Kidney (tissue), 14 donors: ENCODE results near the gene RIPK1. TPM values are rescaled to one million over a fixed set of nuclear protein-coding genes. Genes with fewer than 3 reads are reported as not detected.
"Not testable (repeated sequence)": the region's sequence is repeated elsewhere in the genome, so short reads cannot be mapped to it uniquely, and the experiment has no call there.

Experiments
- DNase-seq, 5 donors: peaks; one replicate each; pipeline ENCODE4 v3.0.0-alpha.2; 2013 to 2020
- FAIRE-seq: peaks from 2 replicates; lab custom pipeline; 2012; peaks lifted over from hg19 to GRCh38; lab: Jason Lieb, UNC
- H3K27ac ChIP-seq, 2 donors: one replicate each; pipeline ENCODE4 v1.7.0; 2013; ENCODE audit warnings: low read depth in 2 of 2, low read length in 2 of 2, inconsistent platforms in 1 of 2
- H3K27me3 ChIP-seq: one replicate; pipeline ENCODE4 v1.7.1; 2013; ENCODE audit warnings: low read length, inconsistent platforms; ENCODE audit not compliant: control insufficient read depth, insufficient read depth
- H3K36me3 ChIP-seq, 3 donors: one replicate each; pipeline versions ENCODE4 v1.7.0 to v1.7.1; 2013; ENCODE audit warnings: low read length in 3 of 3, control low read depth in 1 of 3, inconsistent platforms in 1 of 3; ENCODE audit not compliant: insufficient read depth in 3 of 3, control insufficient read depth in 2 of 3
- H3K4me1 ChIP-seq, 3 donors: one replicate each; pipeline versions ENCODE4 v1.7.0 to v1.7.1; 2013; ENCODE audit warnings: low read length in 3 of 3, inconsistent platforms in 1 of 3, low read depth in 1 of 3; ENCODE audit not compliant: control insufficient read depth in 2 of 3, insufficient read depth in 2 of 3
- H3K4me3 ChIP-seq, 3 donors: one replicate each; pipeline versions ENCODE4 v1.7.0 to v1.8.1; 2013; ENCODE audit warnings: low read length in 3 of 3, control low read depth in 1 of 3, inconsistent platforms in 1 of 3
- H3K9ac ChIP-seq, 3 donors: one replicate each; pipeline versions ENCODE4 v1.7.0 to v1.7.1; 2013; ENCODE audit warnings: low read length in 3 of 3, control low read depth in 1 of 3, inconsistent platforms in 1 of 3
- H3K9me3 ChIP-seq, 3 donors: one replicate each; pipeline versions ENCODE4 v1.7.0 to v1.7.1; 2013; ENCODE audit warnings: low read length in 3 of 3, control low read depth in 1 of 3, inconsistent platforms in 1 of 3; ENCODE audit not compliant: control insufficient read depth in 2 of 3, insufficient read depth in 1 of 3
- CTCF ChIP-seq: IDR thresholded peaks from 3 replicates; pipeline ENCODE4 v1.5.1; 2012; ENCODE audit warnings: mild to moderate bottlenecking, moderate library complexity, borderline replicate concordance; ENCODE audit not compliant: insufficient read depth; ENCODE audit errors: extremely low read depth
- intact Hi-C: fragments of 100-400 bp; cut with DNase I; formaldehyde crosslinking; loops from one replicate; pipeline ENCODE4 v1.11.1; 2022
- polyA plus RNA-seq: library from polyadenylated mRNA; stranded (reverse); fragments of 350-450 nt; fragmentation: Illumina TruSeq; extraction: RNeasy Lipid Tissue Mini Kit (QIAGEN cat#74804); gene quantifications from one replicate; pipeline ENCODE4 v1.2.3, GENCODE V29; 2014; ENCODE audit warnings: low read depth, low replicate concordance; ENCODE audit not compliant: insufficient read depth
- total RNA-seq: library from RNA; stranded (reverse); fragmentation: NEBNext Ultra II Directional; extraction: Animal tissue kit (Norgen Biotek cat#: 25700); gene quantifications from one replicate; pipeline ENCODE4 v1.2.1, GENCODE V29; 2021
- donor health status: control.
- donor health status: control.
- donor health status: control.
- donor health status: control.
- donor health status: control.
- donor health status: DM: yes; HTN: yes; CAD: no.
- donor health status: Normal renal cell carcinoma (clear cell type).

The RIPK1 gene
- total and polyA plus RNA-seq, 2 donors from 2014 or later: 14.7 to 30.4 TPM

GRCh38 chr6:3058957-3059356 is 9.3 kb upstream of the RIPK1 start:
- FAIRE-seq (no peak), DNase-seq (no peak)
- Histone ChIP-seq H3K36me3 (no peaks in the 10 kb centered on the region), H3K27me3 (no peaks in the 10 kb centered on the region), H3K4me3 (no peak overlapping the region), H3K9ac (no peak overlapping the region), H3K27ac (no peak overlapping the region), H3K9me3 (no peaks in the 10 kb centered on the region), H3K4me1 (no peaks in the 10 kb centered on the region)
- intact Hi-C loops: loop anchor here (5.0 kb wide), 1 partner anchor 62 kb away; the partner anchor contains the start of gene NQO2
- no peak for TF ChIP-seq CTCF

- H3K4me1 ChIP-seq, H3K4me3 ChIP-seq, DNase-seq, H3K9me3 ChIP-seq, H3K27me3 ChIP-seq, FAIRE-seq, H3K27ac ChIP-seq, H3K9ac ChIP-seq, H3K36me3 ChIP-seq, intact Hi-C loops: not testable (repeated sequence)
These were observed 8.2 kb upstream of the RIPK1 start for GRCh38 chr6:3060092-3060491.

GRCh38 chr6:3061501-3061941 is 6.8 kb upstream of the RIPK1 start:
- Histone ChIP-seq H3K4me3 (no peak overlapping the region), H3K4me1 (peaks cover 0 to 6% (median 0%) of the 10 kb centered on the region in 3 donors), H3K27me3 (no peaks in the 10 kb centered on the region), H3K27ac (no peak overlapping the region), H3K36me3 (no peaks in the 10 kb centered on the region), H3K9ac (no peak overlapping the region), H3K9me3 (no peaks in the 10 kb centered on the region)
- no peak for DNase-seq
- intact Hi-C loops: no loop called here
- TF ChIP-seq CTCF: no peak
- FAIRE-seq: no peak

GRCh38 chr6:3063340-3063732 is 5.0 kb upstream of the RIPK1 start:
- H3K36me3 ChIP-seq, H3K9me3 ChIP-seq, H3K4me1 ChIP-seq, FAIRE-seq, H3K27me3 ChIP-seq, DNase-seq, intact Hi-C loops, H3K9ac ChIP-seq: not testable (repeated sequence)
- Histone ChIP-seq H3K27ac (peak overlapping the region; percentile 57 to 88), H3K4me3 (peak overlapping the region in 2 of 3 donors; percentile 7 to 71)
